Hematopoietic multipotent progenitor cell treated with erythropoietin and hydrocortisone succinate and interleukin-3 and kit ligand, for 15 days (in vitro differentiated cells): ENCODE data around the gene GFRA3.
"Not testable (repeated sequence)": the region's sequence is repeated elsewhere in the genome, so short reads cannot be mapped to it uniquely, and the experiment has no call there.

Source experiments
- DNase-seq: peaks from one replicate; pipeline ENCODE4 v3.0.0-alpha.2; 2015; ENCODE audit warnings: low spot score

The GFRA3 gene

GRCh38 chr5:138274189-138274853 lies at the start of gene GFRA3:
Gene GFRA3 (minus strand): TSS chr5:138274621. CDS start chr5:138274424, 197 bp downstream.
- no peak for DNase-seq

GRCh38 chr5:138318211-138318610 lies 43.8 kb upstream of the GFRA3 start:
- not testable (repeated sequence) for DNase-seq

DNA sequence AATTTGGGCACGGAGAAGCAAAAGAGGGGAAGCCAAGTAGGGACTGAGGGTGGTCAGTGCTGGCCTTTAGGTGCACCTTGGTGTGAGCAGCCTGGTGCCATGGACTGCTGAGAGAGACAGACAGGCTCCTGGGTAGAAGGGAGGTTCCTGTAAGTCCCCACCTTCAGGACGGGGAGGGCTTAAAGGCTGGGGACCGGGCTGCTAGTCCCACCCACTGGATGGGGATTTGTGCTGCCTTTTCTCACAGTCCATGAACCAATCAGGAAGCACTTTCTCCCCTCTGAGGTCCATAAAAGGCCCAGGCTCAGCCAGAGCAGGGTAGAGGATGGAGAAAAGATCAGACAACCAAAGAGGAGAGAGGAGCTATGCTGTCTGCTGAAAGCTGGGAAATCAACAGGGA lies 41.9 kb upstream of the GFRA3 start:
- DNase-seq, result no peak

DNA sequence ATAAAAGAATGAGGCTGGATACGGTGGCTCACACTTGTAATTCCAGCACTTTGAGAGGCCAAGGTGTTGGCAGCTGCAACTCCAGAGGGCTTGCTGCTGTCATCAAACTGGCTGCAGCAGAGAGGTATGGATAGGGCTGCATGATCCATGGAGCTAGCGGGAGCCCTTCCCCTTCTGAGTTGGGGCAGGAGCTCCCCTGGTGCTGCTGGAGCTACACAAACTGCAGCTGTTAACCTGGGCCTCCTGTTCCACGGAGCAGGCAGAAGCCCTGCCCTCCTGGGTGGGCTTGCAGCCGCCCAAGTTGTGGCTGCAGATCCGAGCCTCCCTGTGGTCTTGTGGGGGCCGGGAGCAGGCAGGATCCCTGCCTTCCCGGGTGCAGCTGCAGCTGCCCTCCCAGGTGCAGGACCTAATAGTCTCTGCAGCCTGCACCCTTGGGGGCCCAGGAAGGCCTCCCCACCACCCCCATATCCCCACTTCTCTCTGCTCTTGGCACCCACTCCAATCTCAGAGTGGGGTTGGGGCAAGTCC lies 41.4 kb upstream of the GFRA3 start:
- no peak for DNase-seq

DNA sequence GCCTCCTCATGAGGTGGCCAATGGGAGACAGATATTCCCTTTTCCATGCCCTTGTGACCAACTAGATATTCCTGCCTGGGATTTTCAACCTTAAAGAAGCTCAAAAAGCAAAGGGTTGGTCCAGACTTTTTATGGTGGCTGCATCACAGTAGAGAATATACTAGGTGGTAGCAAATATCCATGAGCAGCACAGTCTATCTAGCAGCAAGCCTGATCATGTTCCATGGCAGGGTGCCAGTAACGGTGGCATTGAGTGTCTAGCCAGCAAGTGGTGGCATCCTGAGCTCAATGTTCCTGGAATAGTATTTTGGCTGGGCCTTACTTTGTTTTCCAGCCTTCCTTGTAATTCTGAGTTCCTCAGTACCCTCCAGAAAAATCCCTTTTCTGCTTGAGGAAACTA lies 31.4 kb upstream of the GFRA3 start:
- peak; percentile 90 for DNase-seq

DNA sequence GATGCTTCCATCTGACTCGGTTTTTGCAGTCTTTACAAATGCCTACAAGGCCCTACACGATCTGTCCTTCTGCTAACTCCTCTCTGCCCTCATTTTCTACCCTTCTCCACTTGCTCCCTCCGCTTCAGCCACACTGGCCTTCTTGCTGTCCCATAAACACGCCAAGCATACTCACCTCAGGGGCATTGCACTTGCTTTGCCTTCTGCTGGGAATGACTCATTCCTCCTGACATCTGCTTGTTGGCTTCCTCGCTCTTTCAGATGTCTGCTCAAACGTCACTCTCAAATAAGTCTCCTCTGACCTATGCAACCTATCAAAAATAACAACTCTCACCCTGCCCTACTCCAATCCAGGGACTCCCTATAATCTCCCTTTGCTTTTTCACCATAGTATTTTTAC lies 29.0 kb upstream of the GFRA3 start:
- no peak for DNase-seq

GRCh38 chr5:138289296-138289695 lies 14.9 kb upstream of the GFRA3 start:
- no peak for DNase-seq

DNA sequence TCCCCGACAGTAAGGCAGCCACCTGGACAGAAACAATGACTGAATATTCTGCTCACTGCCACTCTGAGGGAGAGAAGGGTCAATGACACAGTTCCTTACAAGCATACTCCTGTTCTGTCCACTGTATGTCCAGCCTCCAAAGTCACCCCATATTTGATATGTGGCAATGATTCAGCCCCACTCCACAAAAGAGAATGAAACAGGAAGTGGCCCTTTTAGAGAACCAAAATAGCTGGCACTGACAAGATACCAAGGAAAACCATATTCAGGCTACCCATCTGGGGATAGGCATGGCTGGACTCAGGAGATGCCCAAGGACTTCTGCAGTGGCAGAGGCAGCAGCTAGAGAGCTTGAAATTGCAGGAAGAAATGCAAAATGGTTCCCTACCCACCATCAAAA lies 12.8 kb upstream of the GFRA3 start:
- no peak for DNase-seq

- no peak for DNase-seq
Observed at GRCh38 chr5:138282920-138283742, 8.7 kb upstream of the GFRA3 start.

GRCh38 chr5:138280915-138281314 lies 6.5 kb upstream of the GFRA3 start:
- no peak for DNase-seq

DNA sequence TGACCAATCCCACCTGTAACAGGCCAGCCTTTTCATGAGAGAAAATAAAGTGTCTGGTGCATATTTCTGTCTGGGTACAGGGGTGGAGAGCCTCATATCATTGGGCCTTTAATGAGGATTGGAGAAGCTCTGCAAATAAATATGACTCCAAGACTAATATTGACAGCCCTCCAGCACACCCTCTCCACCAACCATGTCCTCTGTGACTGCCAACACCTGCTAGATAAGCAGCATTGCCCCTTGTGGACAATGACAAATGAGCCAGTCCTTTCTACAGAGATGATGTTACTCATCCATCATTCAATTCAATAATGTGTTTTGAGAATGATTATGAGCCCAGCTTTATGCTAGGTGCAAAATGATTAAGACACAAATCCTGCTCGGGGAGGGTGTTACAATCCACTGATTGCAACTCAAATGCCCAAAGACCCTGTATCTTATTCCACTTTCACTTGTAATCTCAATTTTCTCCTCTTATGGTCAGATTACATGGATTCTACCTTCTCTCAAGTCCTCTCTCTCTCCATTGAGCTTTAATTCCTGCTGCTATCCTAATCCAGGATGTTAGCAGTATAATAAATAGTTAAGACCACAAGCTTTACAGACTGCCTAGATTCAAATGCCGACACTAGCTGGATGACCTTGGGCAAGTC lies 2.1 kb upstream of the GFRA3 start:
- DNase-seq, result no peak

DNA sequence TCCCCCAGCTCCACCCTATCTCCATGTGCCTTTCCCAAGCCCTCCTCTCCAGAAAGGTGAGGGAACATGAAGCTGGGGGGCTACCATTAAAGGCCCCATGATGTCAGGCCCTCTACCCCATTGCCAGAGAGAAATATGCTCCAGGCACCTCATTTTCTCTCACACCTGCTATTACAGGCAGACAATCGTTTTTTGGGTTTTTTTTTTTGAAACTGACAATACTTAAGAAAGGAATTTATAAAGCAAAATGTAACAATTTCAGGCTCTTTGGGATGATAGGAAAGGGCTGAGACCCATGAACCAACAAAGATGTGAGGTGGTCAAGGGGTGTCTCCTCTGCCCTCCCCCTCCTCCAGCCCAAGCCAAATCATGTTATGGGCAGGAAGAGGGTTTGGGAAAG lies 1.5 kb upstream of the GFRA3 start:
- no peak for DNase-seq

DNA sequence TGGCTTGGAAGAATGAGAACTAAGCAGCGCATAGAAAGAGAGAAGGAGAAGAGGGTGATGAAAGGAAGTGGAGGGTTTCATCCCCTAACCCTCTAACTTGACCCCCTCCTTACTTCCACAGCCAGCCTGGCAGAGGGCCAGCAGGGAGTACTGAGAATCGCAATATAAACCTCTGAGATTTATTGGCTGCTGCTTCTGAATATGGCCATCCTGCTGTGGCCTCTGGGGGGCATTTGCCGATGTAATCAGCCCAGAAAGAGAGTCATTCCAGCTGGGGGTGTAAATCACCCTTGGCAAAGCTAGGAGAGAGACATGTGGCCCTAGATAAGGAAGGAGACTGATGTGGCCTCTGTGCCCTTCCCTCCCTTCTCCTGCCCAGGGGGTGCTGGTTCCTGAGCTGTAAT lies 960 bp upstream of the GFRA3 start:
- DNase-seq, result peak; percentile 10

DNA sequence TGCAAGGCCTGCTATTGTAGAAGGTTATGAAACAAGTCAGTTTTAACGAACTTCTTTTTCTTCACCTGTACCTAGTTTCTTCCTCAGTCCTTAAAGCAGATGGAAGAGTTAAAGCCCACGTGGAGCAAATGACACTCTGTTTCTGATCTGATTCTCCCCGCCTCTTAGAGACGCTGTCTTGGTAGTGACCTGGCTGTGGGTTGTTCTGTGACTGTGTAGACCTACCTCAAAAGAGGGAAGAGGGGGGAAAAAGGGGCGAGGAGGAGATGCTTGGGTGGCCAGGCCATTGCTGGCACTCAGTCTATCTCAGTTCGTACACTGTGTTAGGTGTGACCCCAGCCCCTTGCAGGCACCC lies 610 bp downstream of the GFRA3 start:
- DNase-seq, result no peak

DNA sequence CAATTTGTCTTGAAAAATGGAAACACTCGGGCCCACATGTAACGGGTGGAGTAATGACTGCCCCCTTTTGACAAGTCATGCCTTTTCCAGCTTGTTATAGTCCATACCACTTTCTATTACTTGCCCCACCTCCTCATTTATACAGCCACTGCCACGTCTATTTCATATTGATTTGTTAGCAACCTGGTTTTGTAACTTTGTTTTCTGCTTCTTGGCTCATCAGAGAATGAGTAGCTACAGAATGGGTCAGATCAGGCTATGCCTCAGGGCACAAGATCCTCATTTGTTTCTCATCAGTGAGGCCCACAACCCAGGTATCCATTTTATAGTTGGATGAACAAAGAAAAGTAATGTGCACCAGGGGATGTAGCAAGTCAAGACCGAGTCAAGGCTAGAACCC lies 1.7 kb downstream of the GFRA3 start:
- no peak for DNase-seq

DNA sequence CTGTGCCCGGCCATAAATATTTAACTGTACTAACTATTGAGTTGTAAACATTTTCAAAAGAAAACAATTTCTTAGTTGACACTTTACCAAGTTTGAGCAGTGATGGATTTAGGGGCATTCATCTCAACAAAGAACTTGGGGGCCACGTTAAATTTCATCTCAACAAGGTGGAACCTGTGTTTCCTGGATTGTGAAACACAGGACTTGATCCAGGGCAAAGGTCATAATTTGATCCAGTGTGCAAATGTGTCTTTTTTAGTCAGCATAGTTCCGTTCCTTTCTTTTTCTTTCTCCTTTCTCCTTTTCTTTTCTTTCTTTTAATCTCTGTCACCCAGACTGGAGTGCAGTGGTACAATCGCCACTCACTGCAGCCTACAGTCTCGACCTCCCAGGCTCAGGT lies 3.1 kb downstream of the GFRA3 start:
- DNase-seq, result no peak

DNA sequence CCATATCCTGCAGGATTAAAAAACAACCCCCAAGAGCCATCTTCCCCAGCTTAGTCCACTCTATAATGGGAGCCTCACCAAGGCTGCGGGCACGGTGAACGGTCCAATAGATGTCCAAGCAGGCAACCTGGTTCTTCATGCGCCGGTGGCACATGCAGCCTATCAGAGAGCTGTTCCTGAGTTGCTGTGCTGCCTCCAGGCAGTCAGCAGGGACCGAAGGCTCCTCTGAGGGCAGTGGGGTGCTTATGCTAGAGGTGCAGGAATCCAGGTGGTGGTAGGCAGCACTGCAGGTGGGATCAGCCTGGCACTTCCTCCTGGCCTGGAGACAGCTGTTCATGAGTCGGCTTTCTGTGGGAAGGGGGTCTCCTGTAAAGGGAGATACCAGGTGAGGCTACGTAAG lies 10.2 kb downstream of the GFRA3 start:
- no peak for DNase-seq

- no peak for DNase-seq
Observed at GRCh38 chr5:138263581-138263980, 10.8 kb downstream of the GFRA3 start.

DNA sequence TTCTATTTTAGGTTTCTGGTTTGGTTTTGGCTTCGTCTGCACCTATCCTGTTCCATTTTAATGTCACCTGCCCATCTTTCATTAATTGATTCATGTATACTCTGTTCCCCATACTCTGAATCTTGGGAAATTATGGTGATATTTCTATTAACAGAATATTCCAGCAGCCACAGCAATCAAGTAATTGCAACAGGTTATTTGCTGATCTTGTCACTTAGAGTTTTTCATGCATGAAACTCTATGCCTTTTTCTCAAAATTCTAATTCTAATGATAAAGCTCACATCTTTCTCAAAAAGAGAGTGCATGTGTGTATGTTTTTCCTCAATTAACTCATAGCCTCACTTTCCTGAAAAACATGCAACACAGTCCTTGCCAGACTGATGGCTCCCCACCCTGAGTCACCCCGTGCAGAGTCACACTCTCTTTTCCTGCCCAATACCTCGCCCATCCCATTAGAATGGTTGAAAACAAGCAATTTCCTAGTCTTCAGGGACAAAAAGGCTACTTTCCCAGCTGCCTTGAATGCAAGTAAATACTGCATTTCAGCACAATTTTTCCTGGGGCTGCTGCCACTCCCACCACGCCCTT lies 15.6 kb downstream of the GFRA3 start:
- DNase-seq, result no peak

GRCh38 chr5:138257583-138257982 lies 16.8 kb downstream of the GFRA3 start:
- no peak for DNase-seq

GRCh38 chr5:138252944-138253343 lies 21.5 kb downstream of the GFRA3 start:
- no peak for DNase-seq

- DNase-seq, result not testable (repeated sequence)
Observed at GRCh38 chr5:138247800-138248199, 26.6 kb downstream of the GFRA3 start.

- DNase-seq, result no peak
Observed at GRCh38 chr5:138246822-138247221, 27.6 kb downstream of the GFRA3 start.
